HG03460 (cell line): ENCODE data around the gene CSTF3.
"Not testable (repeated sequence)": the region's sequence is repeated elsewhere in the genome, so short reads cannot be mapped to it uniquely, and the experiment has no call there.

Experiments
- ATAC-seq: cut with Tn5 transposase; IDR thresholded peaks from one replicate; pipeline ENCODE4 v1.9.1; 2021; ENCODE audit not compliant: unreplicated experiment

Gene CSTF3

DNA sequence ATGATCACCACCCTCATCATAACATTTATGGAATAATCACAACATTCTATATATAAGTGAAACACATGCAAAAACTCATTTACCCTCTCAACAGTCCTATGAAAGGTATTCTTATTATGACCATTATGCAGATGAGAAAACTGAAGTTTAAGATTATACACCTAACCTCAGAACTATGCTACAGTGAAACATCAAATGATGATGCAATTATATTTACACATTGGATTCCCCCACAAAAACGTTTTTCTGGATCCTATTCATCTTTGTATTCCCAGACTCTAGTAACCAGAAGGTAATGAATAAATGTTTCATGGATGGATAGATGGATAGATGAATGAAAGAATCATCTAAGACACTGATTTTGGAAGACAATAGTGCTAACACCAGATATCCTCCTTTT is 67.1 kb downstream of the CSTF3 start:
- no peak for ATAC-seq

DNA sequence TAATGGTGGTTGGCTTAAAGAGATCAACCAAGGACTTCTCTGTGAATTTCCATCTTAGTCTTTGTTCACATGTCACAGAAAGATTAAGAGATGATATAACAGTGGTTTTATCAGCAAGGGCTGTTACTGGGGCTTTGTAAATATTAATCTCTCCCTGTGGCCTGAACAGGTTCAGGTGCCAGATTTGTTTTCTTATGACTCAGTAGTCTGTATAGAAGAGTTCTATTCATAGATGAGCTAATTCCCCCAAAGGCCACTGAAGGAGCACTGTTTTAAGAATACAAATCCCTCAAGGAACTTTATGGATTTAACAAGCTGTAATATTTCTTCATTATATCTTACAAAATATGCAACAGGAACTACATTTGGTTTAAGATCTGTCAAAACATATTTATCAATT is 71.5 kb downstream of the CSTF3 start:
- no peak for ATAC-seq

DNA sequence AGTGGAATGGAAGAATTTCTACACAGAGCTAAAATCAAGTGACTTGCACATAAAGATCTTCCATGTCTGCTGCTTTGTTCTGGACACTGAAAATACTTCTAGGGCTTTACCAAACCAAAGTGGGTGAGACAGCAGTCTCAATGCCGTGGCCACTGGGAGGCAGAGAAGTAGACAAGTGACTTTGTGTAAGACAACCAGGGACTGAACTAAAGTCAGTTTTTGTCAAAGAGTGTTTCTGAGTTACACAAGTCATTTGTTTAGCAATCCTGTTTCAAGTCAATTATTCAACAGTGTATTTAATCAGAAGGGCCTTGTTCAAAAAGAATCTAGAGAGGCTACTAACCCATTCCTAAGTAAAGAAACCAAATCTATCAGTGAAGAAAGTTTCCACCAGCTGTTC is 75.3 kb downstream of the CSTF3 start:
- ATAC-seq = no peak

DNA sequence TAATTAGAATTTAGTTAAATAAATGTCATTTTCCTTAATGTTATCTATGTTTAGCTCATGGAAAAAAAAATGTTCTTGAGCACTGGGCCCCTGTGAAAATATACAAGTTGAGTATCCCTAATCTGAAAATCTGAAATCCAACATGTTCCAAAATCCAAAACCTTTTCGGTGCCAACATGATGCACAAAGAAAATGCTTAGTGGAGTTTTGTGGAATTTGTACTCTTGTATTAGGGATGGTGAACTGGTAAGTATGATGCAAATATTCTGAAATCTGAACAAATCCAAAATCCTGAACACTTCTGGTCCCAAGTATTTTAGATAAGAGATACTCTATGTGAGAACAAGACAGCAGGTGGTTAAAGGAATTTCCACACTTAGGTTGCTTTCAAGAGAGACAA is 77.4 kb downstream of the CSTF3 start:
- ATAC-seq = no peak

DNA sequence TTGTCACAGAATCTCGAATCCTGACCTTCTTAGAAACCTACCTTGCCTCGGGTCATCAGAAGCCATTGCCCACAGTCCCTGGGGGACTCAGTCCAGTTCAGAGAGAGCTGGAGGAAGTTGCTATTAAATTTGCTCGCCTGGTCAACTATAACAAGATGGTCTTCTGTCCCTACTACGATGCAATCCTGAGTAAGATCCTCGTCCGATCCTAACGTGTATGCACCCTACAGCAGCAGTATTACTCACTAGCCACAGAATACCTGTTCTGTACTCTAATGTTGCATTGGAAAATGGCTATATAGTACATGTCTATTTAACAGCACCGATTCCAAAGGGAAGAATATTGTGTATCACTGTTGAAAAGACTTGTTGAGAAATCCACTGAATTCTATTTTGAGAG is 88.8 kb downstream of the CSTF3 start:
- no peak for ATAC-seq

DNA sequence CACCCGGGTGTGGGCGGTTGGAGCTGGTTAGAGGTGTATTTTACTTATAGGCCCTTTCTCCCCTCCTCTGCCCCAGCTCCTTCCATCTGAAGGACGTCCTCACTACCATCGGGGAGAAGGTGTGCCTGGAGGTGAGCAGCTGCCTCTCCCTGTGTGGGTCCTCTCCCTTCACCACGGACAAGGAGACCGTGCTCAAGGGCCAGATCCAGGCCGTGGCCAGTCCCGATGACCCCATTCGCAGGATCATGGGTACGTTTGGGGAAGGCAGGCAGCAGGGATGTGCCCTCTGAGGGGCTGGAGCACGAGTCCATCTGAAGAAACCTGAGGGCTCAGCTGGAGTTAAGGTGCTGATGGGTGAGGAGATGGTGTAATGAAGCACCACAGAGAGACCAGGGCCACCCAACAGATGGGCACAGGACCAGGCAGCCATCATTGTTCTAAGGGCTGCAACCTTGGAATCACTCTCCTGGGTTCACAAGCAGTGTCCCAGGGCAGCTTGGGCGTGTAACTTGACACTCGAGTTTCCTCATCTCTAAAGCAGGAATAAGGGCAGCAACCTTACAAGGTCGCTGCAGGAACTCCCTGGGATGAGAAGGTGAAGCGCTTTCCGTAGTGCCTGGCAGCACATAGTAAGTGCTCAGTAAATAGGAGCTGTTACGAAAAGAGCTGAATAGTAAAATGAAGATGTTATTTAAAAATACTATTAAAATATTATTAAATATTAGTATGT is 92.5 kb downstream of the CSTF3 start:
- no peak for ATAC-seq

DNA sequence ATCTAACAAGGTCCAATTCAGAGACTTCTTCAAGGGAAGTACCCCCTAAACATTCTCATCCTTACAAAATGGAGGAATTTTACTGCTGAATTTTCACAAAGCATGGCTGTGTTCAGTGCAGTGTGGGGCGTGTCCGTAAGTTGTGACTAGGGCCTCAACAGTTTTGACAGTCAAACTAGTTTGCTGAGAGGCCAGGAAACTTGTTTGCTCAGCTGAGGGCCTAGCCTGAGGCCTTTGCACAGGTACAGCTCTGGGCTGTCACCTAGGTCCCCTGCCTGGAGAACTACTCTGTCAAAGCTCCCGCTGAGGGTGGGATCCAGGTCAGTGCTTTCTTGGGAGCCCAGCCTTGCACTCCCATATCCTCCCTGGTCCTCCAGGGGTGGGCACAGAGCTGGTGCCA is 94.0 kb downstream of the CSTF3 start:
- ATAC-seq = no peak

DNA sequence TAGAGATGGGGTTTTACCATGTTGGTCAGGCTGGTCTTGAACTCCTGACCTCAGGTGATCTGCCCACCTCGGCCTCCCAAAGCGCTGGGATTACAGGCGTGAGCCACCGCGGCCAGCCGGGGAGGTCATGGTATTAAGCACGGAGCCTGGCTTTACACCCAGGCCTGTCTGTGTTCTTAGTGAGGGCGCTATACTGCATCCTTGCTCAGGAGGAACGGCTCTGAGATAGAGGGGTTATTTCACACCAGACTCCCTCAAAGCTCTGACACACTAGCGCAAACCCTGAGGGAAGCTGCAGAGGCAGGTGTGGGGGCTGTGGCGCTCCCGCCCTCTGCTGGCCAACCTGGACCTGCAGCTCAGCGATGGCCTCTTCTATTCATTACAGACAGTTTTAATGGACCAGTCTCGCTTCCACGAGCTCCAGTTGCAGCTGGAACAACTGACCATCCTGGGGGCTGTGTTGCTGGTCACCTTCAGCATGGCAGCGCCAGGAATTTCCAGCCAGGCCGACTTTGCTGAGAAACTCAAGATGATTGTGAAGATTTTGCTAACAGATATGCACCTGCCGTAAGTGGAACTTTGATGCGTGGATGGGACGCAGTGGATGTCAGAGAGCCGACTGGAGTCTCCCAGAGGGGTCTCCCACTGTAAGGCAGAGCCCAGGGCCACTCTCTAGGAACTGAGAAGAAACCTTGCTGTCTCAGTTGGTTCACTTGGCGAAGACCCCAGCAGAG is 95.7 kb downstream of the CSTF3 start:
- no peak for ATAC-seq

DNA sequence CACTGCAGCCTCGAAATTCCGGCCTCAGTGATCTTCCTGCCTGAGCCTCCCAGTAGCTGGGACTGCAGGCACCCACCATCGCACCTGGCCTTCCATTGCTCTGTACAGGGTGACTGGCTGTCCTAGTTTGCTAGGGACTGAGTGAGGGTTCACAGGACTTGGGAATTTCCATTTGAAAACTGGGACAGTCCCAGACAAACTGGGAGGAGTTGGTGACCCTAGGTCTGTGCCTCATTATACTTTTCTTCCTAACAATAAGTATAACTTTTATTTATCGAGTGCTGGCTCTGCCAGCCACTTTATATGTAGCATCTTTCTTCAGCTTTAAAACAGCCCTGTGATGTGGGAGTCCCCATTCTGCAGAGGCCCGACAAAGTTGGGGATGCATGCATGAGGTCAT is 96.4 kb downstream of the CSTF3 start:
- no peak for ATAC-seq

DNA sequence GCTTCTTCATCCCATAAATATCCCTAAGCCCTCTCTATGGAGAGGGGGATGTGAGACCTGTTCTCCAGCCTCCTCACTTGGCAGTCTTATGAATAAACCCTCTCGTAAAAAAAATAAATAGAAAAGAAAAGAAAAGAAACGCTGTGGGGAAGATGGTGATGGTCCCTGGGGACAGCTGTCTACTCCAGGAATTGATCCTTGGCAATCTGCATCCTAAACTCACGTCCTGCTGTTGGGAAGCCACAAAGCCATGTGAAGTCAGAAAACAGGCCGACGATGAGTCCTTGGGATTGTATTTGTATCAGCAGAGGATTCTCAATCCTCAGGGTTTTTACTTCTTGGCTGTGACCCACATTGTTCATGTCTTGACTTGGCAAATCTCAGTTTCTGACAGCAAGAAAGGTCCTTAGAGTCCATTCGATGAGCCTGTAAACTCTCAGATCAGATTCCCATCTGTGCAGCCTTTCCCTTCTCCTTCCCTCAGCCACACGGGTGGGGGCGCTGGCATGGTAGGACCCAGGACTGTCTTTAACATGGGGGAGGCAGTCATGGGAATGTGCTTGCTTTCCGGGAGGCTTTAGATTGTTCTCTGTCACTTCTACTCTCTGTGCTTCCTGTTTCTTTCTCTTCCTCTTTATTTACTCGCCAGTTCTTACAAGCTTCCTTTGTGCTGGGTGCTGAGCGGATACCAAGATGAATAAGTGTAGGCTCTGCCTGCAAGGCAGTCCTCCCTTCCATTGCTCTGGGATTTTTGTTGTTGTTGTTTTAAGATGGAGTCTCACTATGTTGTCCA is 97.1 kb downstream of the CSTF3 start:
- no peak for ATAC-seq

DNA sequence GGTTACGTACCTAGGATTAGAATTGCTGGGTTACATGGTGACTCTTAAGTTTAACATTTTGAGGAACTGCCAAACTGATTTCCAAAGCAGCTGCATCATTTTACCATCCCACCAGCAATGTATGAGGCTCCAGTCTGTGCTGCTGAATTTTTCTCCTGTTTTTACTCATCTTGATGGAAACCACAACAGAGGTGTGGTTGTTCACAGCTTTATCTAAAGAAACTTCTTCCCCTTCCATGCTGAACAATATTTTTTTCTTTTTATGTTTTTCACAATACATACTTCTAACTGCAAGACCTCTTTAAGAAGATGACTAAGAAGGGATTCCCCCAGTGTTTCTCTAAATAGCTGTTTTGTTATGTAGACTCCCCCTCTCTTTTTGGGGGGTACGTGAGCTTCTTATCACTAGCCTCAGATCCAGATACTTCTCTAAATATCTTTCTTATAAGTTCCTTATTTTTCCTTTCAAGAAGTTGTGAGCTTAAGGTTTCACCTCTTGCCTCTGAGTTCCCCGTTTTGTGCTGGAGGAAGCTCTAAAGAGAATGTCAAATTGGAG is 97.9 kb downstream of the CSTF3 start:
- ATAC-seq = peak; percentile 41

DNA sequence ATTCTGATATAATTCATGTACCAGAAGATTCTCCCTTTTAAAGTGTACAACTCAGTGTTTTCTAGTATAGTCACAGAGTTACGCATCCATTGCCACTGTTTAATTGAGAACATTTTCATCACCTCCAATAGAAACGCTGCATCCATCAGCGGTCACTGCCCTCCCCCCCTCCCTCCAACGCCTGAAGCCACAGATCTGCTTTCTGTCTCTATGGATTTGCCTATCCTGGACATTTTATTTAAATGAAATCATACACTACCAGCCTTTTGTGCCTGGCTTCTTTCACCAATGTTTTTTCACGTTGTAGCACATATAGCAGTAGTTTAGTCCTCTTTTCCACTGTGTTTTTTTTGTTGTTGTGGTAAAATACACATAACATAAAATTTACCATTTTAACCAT is 99.1 kb downstream of the CSTF3 start:
- ATAC-seq = no peak

DNA sequence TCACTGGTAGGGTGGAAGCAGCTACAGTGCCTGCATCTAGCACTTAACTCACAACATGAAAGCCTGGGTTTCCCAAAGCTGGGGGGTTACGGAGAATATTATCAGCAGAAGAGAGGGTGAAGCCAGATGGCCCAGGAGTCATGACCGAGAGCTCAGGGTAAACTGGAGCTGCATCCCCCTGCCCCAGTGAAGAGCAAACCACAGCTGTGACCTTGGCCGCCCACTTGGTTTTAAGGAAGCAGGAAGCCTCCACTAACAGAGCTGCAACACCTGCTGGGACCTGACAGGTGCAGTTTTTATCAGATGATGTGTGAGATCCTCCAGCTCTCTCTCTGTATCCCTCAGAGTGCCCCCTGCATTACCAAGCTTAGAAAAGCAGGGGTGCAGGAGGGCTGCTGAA is 101.0 kb downstream of the CSTF3 start:
- no peak for ATAC-seq

DNA sequence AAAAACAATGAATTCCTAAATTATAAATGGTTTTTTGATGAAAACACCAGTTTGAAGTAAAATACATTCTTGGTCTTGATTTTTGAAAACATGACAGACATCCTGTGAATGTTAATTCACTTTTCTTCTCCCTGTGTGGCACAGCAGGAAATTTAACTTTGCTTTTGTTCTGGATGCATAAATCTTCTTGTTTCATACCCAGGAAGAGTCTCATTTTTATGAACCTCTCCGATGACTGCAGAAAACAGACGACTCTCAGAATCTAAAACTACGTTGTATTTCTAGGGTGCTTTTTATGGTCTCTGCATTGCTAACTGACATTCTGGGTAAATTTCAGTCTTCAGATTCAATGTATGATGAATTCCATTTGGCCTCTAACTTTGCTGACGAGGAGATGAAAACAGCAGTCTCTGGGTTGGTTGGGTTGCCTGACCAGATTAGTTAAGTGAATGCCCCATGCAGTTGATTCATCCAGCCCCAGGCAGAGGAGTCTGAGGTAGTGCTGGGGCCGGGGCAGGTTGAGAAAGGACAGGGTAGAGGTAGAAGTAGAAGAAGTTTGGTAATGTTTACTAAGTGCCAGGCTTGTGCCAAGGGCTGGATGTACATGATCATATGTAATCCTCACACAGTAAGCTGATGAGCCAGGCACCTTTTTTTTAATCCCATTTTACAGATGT is 101.8 kb downstream of the CSTF3 start:
- no peak for ATAC-seq

DNA sequence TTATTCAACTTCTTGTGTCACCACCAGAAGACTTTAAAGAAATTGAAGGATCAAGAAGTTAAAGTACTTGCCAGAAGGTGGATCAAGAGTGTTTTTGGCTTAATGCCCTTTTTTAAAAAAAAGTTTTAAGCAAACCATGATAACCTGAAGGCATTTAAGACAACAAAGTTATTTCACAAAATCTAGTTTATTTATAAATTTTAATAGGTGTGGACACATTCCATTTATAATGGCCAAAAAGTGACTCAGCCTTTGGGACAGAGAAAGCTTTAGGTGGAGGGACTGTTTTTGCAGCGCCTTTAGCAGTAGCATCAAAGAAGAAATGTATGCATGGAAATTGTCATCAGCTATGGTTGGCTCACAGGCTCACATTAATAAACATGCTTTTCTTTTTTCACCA is 104.0 kb downstream of the CSTF3 start:
- no peak for ATAC-seq

DNA sequence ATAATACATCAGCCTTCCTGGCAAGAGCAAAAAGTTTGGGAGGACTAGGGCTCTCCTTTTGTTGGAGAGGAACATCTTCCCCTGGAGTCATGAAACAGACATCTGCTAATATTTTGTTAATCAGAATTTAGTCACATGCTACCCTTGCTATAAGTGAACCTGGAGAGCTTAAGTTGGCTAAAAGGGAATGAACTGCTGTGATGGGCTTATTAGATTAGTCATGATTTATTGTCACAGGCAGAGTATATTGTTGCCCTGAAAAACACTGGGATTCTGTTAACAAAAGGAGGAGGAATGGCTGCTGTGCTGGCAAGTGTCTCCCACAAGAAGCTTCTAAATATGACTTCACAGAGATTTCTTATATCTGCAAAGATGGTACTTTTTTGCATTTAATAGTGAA is 105.9 kb downstream of the CSTF3 start:
- no peak for ATAC-seq

DNA sequence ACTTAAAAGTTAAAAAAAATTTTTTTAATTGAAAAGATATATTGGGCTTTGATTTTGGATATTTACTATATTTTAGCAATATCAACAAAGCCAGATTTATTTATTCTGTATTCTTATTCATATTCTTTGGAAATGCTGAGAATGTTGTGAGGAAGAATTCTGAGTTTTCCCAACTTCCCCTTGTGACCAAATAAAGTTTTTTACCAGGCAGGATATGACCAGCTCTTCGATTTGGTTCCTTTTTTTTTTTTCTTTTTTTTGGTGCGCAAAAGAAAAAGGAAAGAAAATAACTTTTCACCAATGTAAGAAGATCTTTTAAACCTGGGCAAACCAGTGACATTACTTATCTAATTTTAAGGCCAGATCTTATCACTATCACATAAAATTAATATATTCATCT is 109.0 kb downstream of the CSTF3 start:
- no peak for ATAC-seq

DNA sequence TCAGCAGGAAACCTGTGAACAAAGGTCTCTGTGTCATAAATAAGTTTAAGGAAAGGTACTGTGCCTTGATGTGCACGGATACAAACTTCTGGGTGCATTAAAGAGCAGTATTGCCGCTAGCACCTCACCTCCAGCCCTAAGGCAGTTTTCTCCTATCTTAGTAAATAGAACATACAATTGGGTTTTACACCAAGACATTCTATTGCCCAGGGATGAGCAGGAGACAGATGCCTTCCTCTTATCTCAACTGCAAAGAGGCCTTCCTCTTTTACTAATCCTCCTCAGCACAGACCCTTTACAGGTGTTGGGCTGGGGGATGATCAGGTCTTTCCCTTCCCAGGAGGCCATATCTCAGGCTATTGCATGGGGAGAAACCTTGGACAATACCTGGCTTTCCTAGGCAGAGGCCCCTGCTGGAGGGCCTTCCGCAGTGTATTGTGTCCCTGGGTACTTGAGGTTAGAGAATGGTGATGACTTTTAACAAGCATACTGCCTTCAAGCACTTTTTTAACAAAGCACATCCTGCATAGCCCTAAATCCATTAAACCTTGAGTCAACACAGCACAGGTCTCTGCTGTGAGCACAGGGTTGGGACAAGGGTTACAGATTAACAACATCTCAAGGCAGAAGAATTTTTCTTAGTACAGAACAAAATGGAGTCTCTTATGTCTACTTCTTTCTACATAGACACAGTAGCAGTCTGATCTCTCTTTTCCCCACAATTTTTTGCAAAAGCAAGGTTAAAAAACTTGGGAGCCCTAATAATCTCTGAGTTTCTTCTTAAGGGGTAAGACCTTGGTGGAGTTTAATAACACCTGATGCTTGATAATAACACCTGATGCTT is 111.5 kb downstream of the CSTF3 start:
- ATAC-seq = not testable (repeated sequence)

DNA sequence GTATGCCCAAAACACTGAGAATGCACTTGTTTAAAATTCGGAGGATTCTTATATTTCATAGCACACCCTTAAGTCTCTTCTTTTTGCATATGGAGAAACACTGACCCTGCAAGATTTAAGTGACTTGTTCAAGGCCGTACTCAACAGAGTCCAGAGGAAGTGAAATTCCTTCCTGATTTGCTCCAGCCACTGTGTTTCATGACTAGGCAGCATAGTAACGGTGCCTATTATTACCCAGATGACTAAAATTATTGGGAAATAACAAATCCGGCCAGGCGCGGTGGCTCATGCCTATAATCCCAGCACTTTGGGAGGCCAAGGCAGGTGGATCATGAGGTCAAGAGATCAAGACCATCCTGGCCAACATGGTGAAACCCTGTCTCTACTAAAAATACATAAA is 112.6 kb downstream of the CSTF3 start:
- not testable (repeated sequence) for ATAC-seq

DNA sequence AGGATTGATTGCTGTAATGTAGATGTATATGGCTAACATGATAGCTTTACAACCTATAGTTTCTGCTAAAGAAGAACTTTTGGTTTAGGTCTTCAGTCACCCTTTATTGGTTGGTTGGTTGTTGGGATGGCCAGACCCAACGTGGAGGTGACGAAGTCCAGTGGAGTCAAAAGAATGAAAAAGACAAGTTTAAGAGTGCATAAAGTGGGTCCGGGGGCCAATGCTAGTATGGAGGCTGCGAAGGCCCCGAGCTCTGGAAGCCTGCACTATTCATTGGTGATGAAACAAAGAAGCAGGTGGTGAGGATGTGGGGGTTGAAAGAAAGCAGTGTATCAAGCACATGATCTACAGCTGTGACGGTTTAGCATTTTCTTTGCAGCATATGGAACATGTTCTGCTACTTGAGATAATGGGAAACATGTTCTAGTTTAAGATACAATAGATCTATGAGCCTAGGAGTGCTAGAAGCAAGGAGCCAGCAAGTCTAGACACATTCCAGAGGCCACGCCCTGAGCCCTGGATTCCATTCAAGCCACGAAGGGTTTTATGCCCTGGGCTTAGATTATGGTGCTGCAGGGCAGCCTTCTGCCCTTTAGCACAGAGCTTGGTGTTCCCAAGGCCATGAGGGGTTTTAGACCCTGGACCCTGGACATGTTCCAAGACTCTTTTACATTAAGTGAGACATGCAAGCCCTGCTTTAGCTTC is 115.6 kb downstream of the CSTF3 start:
- no peak for ATAC-seq
